A549 (cell line): ENCODE measurements around the gene SEPTIN2. TPM values are rescaled to one million over a fixed set of nuclear protein-coding genes. Genes with fewer than 3 reads are reported as not detected.

Experiments
- ATAC-seq, 2 experiments: fragments of 200-7000 bp in 1 of 2; fragments of >200 bp in 1 of 2; cut with Nextera tagmentation in 1 of 2; cut with Tn5 transposase in 1 of 2; 3 replicates each; pipeline versions ENCODE4 v1.8.0 to v1.9.1; 2018 to 2020; ENCODE audit warnings: mild to moderate bottlenecking in 1 of 2, moderate library complexity in 1 of 2
- CTCF ChIA-PET: fragments of 300-600 bp; sonication (Branson Sonifier 250); formaldehyde crosslinking; extraction: SDS; loops from one replicate; lab custom pipeline; 2021; ENCODE audit warnings: antibody characterized with exemption, inconsistent platforms; lab: Yijun Ruan, JAX
- POLR2A ChIA-PET: fragments of 350-600 bp; formaldehyde crosslinking; extraction: SDS; loops from one replicate; lab custom pipeline; 2021; ENCODE audit warnings: antibody characterized with exemption, inconsistent platforms; lab: Yijun Ruan, JAX
- DNase-seq, 2 experiments: peaks; one replicate each; pipeline versions ENCODE4 v3.0.0 to v3.0.0-alpha.2; 2011 to 2016; ENCODE audit warnings: low read depth in 1 of 2, low spot score in 1 of 2
- FAIRE-seq: peaks from 2 replicates; lab custom pipeline; 2011; peaks lifted over from hg19 to GRCh38; lab: Jason Lieb, UNC
- H3K27ac ChIP-seq, 2 experiments: fragments of >200 bp; sonication (Bioruptor Twin); formaldehyde crosslinking; 3 replicates each; pipeline ENCODE4 v1.5.1; 2016 to 2017
- H3K4me1 ChIP-seq: fragments of >200 bp; sonication (Bioruptor Twin); formaldehyde crosslinking; 3 replicates; pipeline ENCODE4 v1.6.1; 2016
- H3K4me2 ChIP-seq: fragments of >200 bp; sonication (Bioruptor Twin); formaldehyde crosslinking; 3 replicates; pipeline ENCODE4 v1.6.1; 2016
- H3K4me3 ChIP-seq: fragments of >200 bp; sonication (Bioruptor Twin); formaldehyde crosslinking; 3 replicates; pipeline ENCODE4 v1.5.1; 2016
- H3K9me3 ChIP-seq: fragments of >200 bp; sonication (Bioruptor Twin); formaldehyde crosslinking; 3 replicates; pipeline ENCODE4 v1.6.1; 2016
- CEBPB ChIP-seq, 2 experiments: fragments of >200 bp in 1 of 2; sonication (Bioruptor Twin) in 1 of 2; formaldehyde crosslinking in 1 of 2; IDR thresholded peaks; 2 replicates each; pipeline ENCODE4 v1.6.1; 2012 to 2016
- CHD2 ChIP-seq: fragments of 150-350 bp; IDR thresholded peaks from 2 replicates; pipeline ENCODE4 v1.6.1; 2014; ENCODE audit warnings: low read length; ENCODE audit not compliant: partially characterized antibody
- CHD4 ChIP-seq: fragments of 200-600 bp; sonication (generic); IDR thresholded peaks from 2 replicates; pipeline ENCODE4 v1.6.1; 2016; ENCODE audit warnings: antibody characterized with exemption, mild to moderate bottlenecking, borderline replicate concordance
- ESRRA ChIP-seq: fragments of 150-350 bp; IDR thresholded peaks from 2 replicates; pipeline ENCODE4 v1.6.1; 2014; ENCODE audit warnings: mild to moderate bottlenecking, low read length, borderline replicate concordance
- FOSB ChIP-seq: fragments of 250-450 bp; sonication (Bioruptor Pico); IDR thresholded peaks from 2 replicates; pipeline ENCODE4 v1.5.0; 2020; ENCODE audit warnings: mild to moderate bottlenecking, moderate library complexity
- FOSL2 ChIP-seq, 2 experiments: fragments of 450-650 bp in 1 of 2; fragments of >200 bp in 1 of 2; sonication (Bioruptor Twin) in 1 of 2; formaldehyde crosslinking; IDR thresholded peaks; 2 replicates each; pipeline versions ENCODE4 v1.5.0 to v1.6.1; 2016 to 2020; ENCODE audit warnings: mild to moderate bottlenecking in 1 of 2, moderate library complexity in 1 of 2
- GATA3 ChIP-seq: IDR thresholded peaks from 2 replicates; pipeline ENCODE4 v1.6.1; 2012; ENCODE audit warnings: borderline replicate concordance
- HDAC2 ChIP-seq: fragments of 200-600 bp; sonication (generic); IDR thresholded peaks from 2 replicates; pipeline ENCODE4 v1.6.1; 2016
- HOXA7 ChIP-seq: fragments of 250-450 bp; sonication (Bioruptor Pico); IDR thresholded peaks from 2 replicates; pipeline ENCODE4 v1.5.0; 2020; ENCODE audit warnings: mild to moderate bottlenecking, moderate library complexity
- HOXB13 ChIP-seq: fragments of 250-450 bp; sonication (Bioruptor Pico); IDR thresholded peaks from 2 replicates; pipeline ENCODE4 v1.5.0; 2020; ENCODE audit warnings: low read depth, mild to moderate bottlenecking, moderate library complexity
- JUN ChIP-seq, 2 experiments: fragments of >200 bp; sonication (Bioruptor Twin); formaldehyde crosslinking; IDR thresholded peaks; 2 replicates in 1 of 2; 3 replicates in 1 of 2; pipeline ENCODE4 v1.6.1; 2016 to 2017
- MAZ ChIP-seq: fragments of 150-350 bp; IDR thresholded peaks from 2 replicates; pipeline ENCODE4 v1.6.1; 2014; ENCODE audit warnings: antibody characterized with exemption, low read depth, low read length, borderline replicate concordance
- MYC ChIP-seq: IDR thresholded peaks from 2 replicates; pipeline ENCODE4 v1.6.1; 2012; ENCODE audit warnings: mild to moderate bottlenecking, inconsistent platforms, low read length, improper control_type of control experiment, borderline replicate concordance
- NFE2L2 ChIP-seq: fragments of 150-350 bp; conservative IDR thresholded peaks from 2 replicates; pipeline ENCODE4 v1.6.1; 2014; ENCODE audit warnings: low read length
- NPAS2 ChIP-seq: fragments of 250-450 bp; sonication (Bioruptor Pico); IDR thresholded peaks from 2 replicates; pipeline ENCODE4 v1.8.0; 2022; ENCODE audit warnings: mild to moderate bottlenecking, moderate library complexity, borderline replicate concordance
- NR3C1 ChIP-seq: fragments of >200 bp; sonication (Bioruptor Twin); formaldehyde crosslinking; IDR thresholded peaks from 3 replicates; pipeline ENCODE4 v1.6.1; 2017
- PHF8 ChIP-seq: fragments of 200-600 bp; sonication (generic); IDR thresholded peaks from 2 replicates; pipeline ENCODE4 v1.6.1; 2016; ENCODE audit warnings: low read depth, mild to moderate bottlenecking, antibody characterized with exemption, moderate library complexity, borderline replicate concordance
- POLR2AphosphoS2 ChIP-seq: conservative IDR thresholded peaks from 2 replicates; pipeline ENCODE4 v1.6.1; 2012; ENCODE audit warnings: low read length, improper control_type of control experiment, inconsistent platforms
- RARB ChIP-seq: fragments of 250-450 bp; sonication (Bioruptor Pico); IDR thresholded peaks from 2 replicates; pipeline ENCODE4 v1.8.0; 2021; ENCODE audit warnings: mild to moderate bottlenecking, moderate library complexity
- RCOR1 ChIP-seq: fragments of 150-350 bp; IDR thresholded peaks from 2 replicates; pipeline ENCODE4 v1.6.1; 2014; ENCODE audit warnings: antibody characterized with exemption, low read length, low read depth
- RFX5 ChIP-seq: fragments of 450-650 bp; IDR thresholded peaks from 2 replicates; pipeline ENCODE4 v1.7.1; 2014; ENCODE audit warnings: antibody characterized with exemption, mild to moderate bottlenecking, moderate library complexity
- ZC3H11A ChIP-seq: fragments of 450-650 bp; IDR thresholded peaks from 2 replicates; pipeline ENCODE4 v1.6.1; 2014; ENCODE audit warnings: antibody characterized with exemption, mild to moderate bottlenecking
- ZFP36 ChIP-seq: fragments of 450-650 bp; IDR thresholded peaks from 2 replicates; pipeline ENCODE4 v1.6.1; 2014; ENCODE audit warnings: borderline replicate concordance; ENCODE audit not compliant: partially characterized antibody
- ZNF302 ChIP-seq: fragments of 250-450 bp; sonication (Bioruptor Pico); IDR thresholded peaks from 2 replicates; pipeline ENCODE4 v1.9.0; 2021; ENCODE audit warnings: inconsistent platforms, mild to moderate bottlenecking, moderate library complexity
- ZSCAN20 ChIP-seq: fragments of 250-450 bp; sonication (Bioruptor Pico); IDR thresholded peaks from 2 replicates; pipeline ENCODE4 v1.8.0; 2022; ENCODE audit warnings: mild to moderate bottlenecking, moderate library complexity
- WGBS: methylation state at CpG from one replicate; pipeline ENCODE4 v1.1.6; 2017; ENCODE audit errors: missing lambda C conversion rate; 5-methylcytosine and 5-hydroxymethylcytosine counted together
- polyA plus RNA-seq, 4 experiments: library from polyadenylated mRNA; depleted of rRNA in 3 of 4; stranded (reverse); fragments of >200 nt; fragmentation: RNase III in 1 of 4; extraction: RNeasy Plus Mini Kit Qiagen cat#74134 plus additional on column Dnase treatment in 1 of 4; gene quantifications; 2 replicates in 3 of 4; 3 replicates in 1 of 4; pipeline ENCODE4 v1.2.3, GENCODE V29; 2011 to 2017
- TF ChIP-seq, protein P1 (sequence below): fragments of 150-350 bp; IDR thresholded peaks from 2 replicates; pipeline ENCODE4 v1.6.1; 2014; ENCODE audit warnings: low read depth, mild to moderate bottlenecking, low read length
- TF ChIP-seq, protein P2 (sequence below): fragments of 250-450 bp; sonication (Bioruptor Pico); IDR thresholded peaks from 2 replicates; pipeline ENCODE4 v1.5.0; 2021; ENCODE audit warnings: mild to moderate bottlenecking, moderate library complexity, borderline replicate concordance
- TF ChIP-seq, protein P3 (sequence below): IDR thresholded peaks from 2 replicates; pipeline ENCODE4 v1.6.1; 2012; ENCODE audit warnings: low read depth, borderline replicate concordance

The SEPTIN2 gene
- polyA plus RNA-seq, 2 of the 4 experiments (the other 2 are of a cell fraction): 341 to 762 TPM

DNA sequence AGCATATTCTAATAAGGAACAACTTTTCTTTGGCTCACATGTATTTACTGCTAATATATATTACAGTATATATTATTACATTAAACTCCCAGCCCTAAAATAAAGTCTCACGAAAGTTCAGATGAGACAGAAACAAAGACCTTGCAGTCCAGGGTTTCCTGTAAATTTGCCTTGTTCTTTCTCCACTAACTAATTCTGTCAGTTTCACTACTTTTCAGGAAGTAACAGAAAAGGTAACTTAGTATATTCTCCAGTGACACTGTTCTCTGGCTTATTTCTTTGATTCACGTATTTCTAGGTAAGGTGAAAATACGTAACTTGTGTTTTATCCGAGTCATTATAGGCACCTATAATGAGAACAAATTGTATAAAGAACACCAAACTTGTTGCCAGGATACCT, 35.4 kb upstream of the SEPTIN2 start (continued):
- TF ChIP-seq, protein P1, sequence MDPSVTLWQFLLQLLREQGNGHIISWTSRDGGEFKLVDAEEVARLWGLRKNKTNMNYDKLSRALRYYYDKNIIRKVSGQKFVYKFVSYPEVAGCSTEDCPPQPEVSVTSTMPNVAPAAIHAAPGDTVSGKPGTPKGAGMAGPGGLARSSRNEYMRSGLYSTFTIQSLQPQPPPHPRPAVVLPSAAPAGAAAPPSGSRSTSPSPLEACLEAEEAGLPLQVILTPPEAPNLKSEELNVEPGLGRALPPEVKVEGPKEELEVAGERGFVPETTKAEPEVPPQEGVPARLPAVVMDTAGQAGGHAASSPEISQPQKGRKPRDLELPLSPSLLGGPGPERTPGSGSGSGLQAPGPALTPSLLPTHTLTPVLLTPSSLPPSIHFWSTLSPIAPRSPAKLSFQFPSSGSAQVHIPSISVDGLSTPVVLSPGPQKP: no peak

DNA sequence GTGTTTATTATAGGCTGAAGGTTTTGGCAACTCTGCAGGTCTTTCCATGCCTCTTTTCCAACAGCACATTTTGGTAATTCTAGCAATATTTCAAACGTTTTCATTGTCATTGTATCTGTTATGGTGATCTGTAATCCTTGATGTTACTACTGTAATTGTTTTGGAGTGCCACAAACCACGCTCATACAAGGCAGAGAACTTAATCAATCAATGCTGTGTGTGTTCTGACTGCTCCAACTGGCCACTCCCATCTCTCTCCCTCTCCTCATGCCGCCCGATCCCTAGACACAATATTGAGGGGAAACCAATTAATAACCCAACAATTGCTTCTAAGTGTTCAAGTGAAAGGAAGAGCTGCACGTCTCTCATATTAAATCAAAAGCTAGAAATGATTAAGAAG, 33.2 kb upstream of the SEPTIN2 start:
- ATAC-seq (no peak), FAIRE-seq (no peak), DNase-seq (no peak)
- TF ChIP-seq CHD4 (no peak), CHD2 (no peak), PHF8 (no peak), MAZ (no peak), HOXB13 (no peak), GATA3 (no peak), CEBPB (IDR thresholded peaks at IDR 0.05) (no peak), FOSB (CRISPR knock-in tag) (no peak), NFE2L2 (no peak), ZFP36 (no peak), ZSCAN20 (CRISPR knock-in tag) (no peak), POLR2AphosphoS2 (no peak), MYC (no peak)
- ChIA-PET CTCF (interaction anchor here (0.7 to 1.3 kb wide), 2 partner anchors 10 to 628 kb away, joined by 3 to 4 read pairs; no protein-coding TSS in a partner anchor), POLR2A (no interaction called here)
- WGBS: 74% methylated on average over 5 of the region's 5 CpGs
- Histone ChIP-seq H3K4me1 (peaks cover 31% of the 10 kb centered on the region), H3K27ac (no peak overlapping the region), H3K4me2 (no peak overlapping the region), H3K9me3 (no peaks in the 10 kb centered on the region), H3K4me3 (no peak overlapping the region)

DNA sequence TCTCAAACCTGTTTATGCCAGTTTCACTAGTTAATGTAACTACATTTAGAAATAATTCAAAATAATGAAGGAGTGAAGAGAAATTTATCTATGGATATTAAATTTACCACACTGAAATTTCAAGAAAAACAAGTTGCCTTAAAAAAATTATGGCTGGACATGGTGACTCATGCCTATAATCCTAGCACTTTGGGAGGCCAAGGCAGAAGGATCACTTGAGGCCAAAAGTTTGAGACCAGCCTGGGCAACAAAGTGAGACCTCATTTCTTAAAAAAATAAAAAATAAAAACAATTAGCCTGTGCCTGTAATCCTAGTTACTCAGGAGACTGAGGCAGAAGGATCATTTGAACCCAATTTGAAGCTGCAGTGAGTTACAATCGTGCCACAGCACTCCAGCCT, 30.1 kb upstream of the SEPTIN2 start:
- 95% methylated on average over 1 of the region's 1 CpG for WGBS
- no peak overlapping the region for H3K4me3 ChIP-seq
- ATAC-seq (no peak), FAIRE-seq (no peak), DNase-seq (no peak)
- no peaks in the 10 kb centered on the region for H3K9me3 ChIP-seq
- H3K27ac ChIP-seq: no peak overlapping the region
- ChIA-PET CTCF (no interaction called here), POLR2A (no interaction called here)
- H3K4me2 ChIP-seq: peak overlapping the region; percentile 51; the same call in 2 of the 3 replicates
- peaks cover 22% of the 10 kb centered on the region for H3K4me1 ChIP-seq
- TF ChIP-seq RARB (CRISPR knock-in tag) (no peak), HOXB13 (no peak), PHF8 (no peak)

DNA sequence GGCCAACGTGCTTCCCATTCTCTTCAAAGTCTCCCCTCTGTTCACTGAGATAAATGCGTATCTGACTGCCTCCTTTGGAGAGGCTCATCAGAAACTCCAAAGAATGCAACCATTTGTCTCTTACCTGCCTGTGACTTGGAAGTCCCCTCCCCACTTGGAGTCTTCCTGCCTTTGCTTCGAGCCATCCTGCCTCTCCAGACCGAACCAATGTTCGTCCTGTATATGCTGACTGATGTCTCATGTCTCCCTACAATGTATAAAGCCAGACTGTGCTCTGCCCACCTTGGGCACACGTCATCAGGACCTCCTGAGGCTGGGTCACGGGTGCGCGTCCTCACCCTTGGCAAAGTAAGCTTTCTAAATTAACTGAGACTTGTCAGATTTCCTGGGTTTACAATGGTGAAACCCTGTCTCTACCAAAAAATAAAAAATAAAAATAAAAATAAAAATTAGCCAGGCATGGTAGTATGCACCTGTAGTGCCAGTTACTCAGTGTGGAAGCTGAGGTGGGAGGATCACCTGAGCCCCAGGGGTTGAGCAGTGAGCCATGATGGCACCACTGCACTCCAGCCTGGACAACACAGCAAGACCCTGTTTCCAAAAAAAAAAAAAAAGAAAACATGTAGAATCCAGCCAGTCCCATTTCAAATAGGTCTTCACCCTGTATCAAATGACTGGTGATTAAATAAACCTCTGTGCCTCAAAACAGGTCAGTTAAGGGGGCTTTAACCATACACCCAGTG, 29.2 kb upstream of the SEPTIN2 start:
- no peak overlapping the region for H3K27ac ChIP-seq
- no peak for ATAC-seq
- no peak overlapping the region for H3K4me3 ChIP-seq
- peaks cover 22% of the 10 kb centered on the region for H3K4me1 ChIP-seq
- no peaks in the 10 kb centered on the region for H3K9me3 ChIP-seq
- no peak overlapping the region for H3K4me2 ChIP-seq
- ChIA-PET CTCF (no interaction called here), POLR2A (no interaction called here)
- peak in 1 of 2 experiments; percentile 13 for DNase-seq
- no peak for FAIRE-seq
- WGBS: 86% methylated on average over 9 of the region's 9 CpGs
- TF ChIP-seq MYC: no peak
- TF ChIP-seq ZFP36: no peak
- TF ChIP-seq, protein P2, sequence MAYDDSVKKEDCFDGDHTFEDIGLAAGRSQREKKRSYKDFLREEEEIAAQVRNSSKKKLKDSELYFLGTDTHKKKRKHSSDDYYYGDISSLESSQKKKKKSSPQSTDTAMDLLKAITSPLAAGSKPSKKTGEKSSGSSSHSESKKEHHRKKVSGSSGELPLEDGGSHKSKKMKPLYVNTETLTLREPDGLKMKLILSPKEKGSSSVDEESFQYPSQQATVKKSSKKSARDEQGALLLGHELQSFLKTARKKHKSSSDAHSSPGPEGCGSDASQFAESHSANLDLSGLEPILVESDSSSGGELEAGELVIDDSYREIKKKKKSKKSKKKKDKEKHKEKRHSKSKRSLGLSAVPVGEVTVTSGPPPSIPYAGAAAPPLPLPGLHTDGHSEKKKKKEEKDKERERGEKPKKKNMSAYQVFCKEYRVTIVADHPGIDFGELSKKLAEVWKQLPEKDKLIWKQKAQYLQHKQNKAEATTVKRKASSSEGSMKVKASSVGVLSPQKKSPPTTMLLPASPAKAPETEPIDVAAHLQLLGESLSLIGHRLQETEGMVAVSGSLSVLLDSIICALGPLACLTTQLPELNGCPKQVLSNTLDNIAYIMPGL: no peak
- no peak for TF ChIP-seq ESRRA
- no peak for TF ChIP-seq RFX5
- TF ChIP-seq HOXA7 (CRISPR knock-in tag): no peak
- TF ChIP-seq NPAS2: no peak
- no peak for TF ChIP-seq ZNF302 (CRISPR knock-in tag)
- TF ChIP-seq RCOR1: no peak
- no peak for TF ChIP-seq HDAC2
- TF ChIP-seq FOSL2 (IDR thresholded peaks at IDR 0.05): no peak
- no peak for TF ChIP-seq FOSL2 (CRISPR knock-in tag; IDR thresholded peaks at IDR 0.05)
- no peak for TF ChIP-seq JUN (IDR thresholded peaks at IDR 0.05)
- TF ChIP-seq RARB (CRISPR knock-in tag): no peak
- TF ChIP-seq, protein P1: no peak
- TF ChIP-seq, protein P3, sequence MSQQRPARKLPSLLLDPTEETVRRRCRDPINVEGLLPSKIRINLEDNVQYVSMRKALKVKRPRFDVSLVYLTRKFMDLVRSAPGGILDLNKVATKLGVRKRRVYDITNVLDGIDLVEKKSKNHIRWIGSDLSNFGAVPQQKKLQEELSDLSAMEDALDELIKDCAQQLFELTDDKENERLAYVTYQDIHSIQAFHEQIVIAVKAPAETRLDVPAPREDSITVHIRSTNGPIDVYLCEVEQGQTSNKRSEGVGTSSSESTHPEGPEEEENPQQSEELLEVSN: no peak
- no peak for TF ChIP-seq NR3C1
- TF ChIP-seq ZC3H11A: no peak
